ENCODE measurements around the gene MRPS17.

Gene MRPS17

GRCh38 chr7:55970978-55971377 lies 19.3 kb downstream of the MRPS17 start:
- no peak for DNase-seq (ENCODE audit: low spot score)

DNA sequence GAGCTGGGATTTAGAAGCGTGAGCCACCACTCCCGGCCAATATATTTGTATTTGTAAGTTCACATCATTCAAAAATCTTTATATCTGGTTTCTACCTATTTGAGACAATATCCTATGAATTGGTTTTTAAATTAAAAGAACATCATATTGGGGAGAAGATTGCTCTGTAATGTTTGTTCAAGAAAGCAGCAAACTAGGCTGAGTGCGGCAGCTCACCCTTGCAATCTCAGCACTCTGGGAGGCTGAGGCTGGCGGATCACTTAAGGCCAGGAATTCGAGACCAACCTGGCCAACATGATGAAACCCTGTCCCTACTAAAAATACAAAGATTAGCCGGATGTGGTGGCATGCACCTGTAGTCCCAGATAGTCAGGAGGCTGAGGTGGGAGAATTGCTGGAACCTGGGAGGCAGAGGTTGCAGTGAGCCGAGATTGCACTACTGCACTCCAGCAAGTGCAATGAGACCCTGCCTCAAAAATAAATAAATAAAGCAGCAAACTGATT lies 22.1 kb downstream of the MRPS17 start:
- no peak for DNase-seq (ENCODE audit: low spot score)

DNA sequence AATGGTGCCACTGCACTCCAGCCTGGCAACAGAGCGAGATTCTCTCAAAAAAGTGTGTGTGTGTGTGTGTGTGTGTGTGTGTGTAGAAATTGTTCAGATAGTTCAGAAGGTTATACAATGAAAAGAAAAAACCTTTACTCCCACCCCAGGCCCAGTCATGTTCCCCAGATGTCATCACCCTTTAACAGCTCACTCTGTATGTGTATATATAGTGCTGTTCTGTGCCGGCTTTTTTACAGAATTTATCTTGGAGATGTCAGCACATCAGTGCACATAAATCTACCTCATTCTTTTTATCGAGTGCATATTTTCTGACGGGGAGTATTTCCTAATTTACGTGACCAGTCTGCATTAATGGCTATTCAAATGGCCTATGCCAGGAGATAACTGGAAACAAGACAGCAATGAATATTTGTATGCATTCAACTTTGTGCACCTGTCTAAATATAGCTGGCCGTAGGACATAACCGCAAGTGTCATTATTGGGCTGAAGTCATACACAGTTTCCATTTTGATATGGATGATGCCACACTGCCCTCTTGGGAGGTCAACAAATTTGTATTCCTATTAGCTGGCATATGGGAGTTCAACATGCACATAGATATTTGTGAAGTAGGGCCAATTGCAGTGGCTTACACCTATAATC lies 24.4 kb downstream of the MRPS17 start:
- DNase-seq (ENCODE audit: low spot score), result no peak

- DNase-seq (ENCODE audit: low spot score), result no peak
These were observed 26.2 kb downstream of the MRPS17 start for GRCh38 chr7:55977831-55978230.

DNA sequence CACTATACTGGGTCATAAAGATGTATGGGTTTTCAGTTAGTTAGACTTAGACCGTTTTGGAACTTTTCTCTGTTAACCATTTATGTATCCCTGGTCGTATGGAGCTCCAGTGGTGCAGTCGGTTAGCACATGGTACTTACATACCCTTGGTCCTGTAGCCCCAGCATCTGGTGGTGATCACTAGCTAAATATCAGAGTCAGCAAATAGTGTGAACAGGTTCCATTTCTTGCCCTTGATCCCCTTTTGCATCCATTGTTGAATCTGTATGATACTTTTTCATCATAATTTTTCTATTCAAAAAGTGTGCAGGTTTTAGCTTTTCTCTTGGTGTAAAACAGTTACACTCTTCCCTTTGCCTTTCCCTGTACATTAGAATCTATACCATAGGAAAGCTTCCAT lies 28.6 kb downstream of the MRPS17 start:
- no peak for DNase-seq (ENCODE audit: low spot score)

DNA sequence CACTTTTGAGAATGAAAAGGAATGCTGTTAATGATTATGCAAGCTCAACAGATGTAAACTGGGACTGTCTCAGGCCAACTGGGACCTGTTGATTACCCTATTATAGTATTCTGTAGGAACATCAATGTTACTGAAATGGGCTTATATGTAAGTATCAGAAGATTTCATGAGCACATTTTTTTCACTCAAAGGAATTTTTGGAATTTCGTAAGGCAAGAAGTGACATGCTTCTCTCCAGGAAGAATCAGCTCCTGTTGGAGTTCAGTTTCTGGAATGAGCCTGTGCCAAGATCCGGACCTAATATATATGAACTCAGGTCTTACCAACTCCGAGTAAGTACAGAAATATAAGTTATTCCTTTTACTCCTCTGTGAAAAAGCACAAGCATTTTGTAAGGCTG lies 31.9 kb downstream of the MRPS17 start:
- no peak for DNase-seq (ENCODE audit: low spot score)

GRCh38 chr7:55992346-55992745 lies 40.7 kb downstream of the MRPS17 start:
- DNase-seq (ENCODE audit: low spot score), result no peak

DNA sequence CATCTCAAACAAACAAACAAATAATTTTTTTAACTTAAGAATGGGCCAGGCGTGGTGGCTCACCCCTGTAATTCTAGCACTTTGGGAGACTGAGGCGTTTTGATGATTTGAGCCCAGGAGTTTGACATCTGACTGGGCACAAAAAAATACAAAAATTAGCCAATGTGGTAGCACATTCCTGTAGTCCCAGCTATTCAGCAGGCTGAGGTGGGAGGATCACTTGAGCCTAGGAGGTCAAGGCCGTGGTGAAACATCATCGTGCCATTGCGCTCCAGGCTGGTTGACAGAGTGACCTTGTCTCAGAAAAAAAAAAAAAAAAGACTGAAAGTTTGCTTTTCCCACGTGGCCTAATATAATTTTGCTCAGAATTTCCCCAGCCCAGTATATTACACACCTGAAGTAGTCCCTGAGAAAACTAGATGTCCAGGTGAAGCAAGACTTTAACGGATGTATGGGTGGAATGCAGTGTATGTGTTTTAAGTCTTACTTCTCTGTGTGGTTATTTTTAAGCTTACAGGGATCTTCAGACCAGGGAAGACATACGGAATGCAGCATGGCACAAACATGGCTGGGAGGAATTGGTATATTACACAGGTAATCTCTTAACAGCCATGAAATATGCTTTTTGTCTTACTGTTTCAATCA lies 45.3 kb downstream of the MRPS17 start:
- DNase-seq (ENCODE audit: low spot score), result no peak

DNA sequence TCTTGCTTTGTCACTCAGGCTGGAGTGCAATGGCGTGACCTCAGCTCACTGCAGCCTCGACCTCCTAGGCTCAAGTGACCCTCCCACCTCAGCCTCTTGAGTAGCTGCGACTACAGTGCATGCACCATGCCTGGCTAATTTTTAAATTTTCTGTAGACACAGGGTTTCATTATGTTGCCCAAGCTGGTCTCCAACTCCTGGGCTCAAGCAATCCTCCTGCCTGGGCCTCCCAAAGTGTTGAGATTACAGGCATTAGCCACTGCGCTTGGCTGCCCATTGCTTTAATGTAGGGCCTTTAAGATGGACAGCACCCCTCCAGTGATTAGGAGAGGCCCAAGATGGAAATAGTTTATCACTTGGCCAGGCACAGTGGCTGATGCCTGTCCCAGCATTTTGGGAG lies 52.1 kb downstream of the MRPS17 start:
- DNase-seq (ENCODE audit: low spot score), result no peak

All from CD4-positive, alpha-beta T cell treated with Interleukin-2 at 100 ng/mL for 4 hours (primary cell).